Right ventricle myocardium inferior (tissue), 1 donor: Measurements from ENCODE around the gene NHP2. TPM values are rescaled to one million over a fixed set of nuclear protein-coding genes. Genes with fewer than 3 reads are reported as not detected.
A peak's percentile ranks its signal among the peaks of the same experiment; 100 is the strongest.
"Not testable (repeated sequence)": the region's sequence is repeated elsewhere in the genome, so short reads cannot be mapped to it uniquely, and the experiment has no call there.

ENCODE experiments used
- ATAC-seq: fragments of 200-7000 bp; cut with Tn5 transposase; one replicate; pipeline ENCODE4 v1.9.1; 2020; ENCODE audit warnings: mild to moderate bottlenecking, moderate library complexity
- DNase-seq: peaks from one replicate; pipeline ENCODE4 v3.0.0; 2021; ENCODE audit errors: missing footprints
- intact Hi-C: fragments of 100-400 bp; cut with DNase I; formaldehyde crosslinking; loops from one replicate; pipeline ENCODE4 v1.11.0; 2022
- total RNA-seq: library from RNA; stranded (reverse); fragmentation: NEBNext Ultra II Directional; extraction: Animal tissue kit (Norgen Biotek cat#: 25700); gene quantifications from one replicate; pipeline ENCODE4 v1.2.1, GENCODE V29; 2021
- donor health status: DM: no; HTN: yes; CAD: no; lungs with severe emphysema.

The NHP2 gene
- total RNA-seq, 1 donor from 2014 or later, result 79.8 TPM

DNA sequence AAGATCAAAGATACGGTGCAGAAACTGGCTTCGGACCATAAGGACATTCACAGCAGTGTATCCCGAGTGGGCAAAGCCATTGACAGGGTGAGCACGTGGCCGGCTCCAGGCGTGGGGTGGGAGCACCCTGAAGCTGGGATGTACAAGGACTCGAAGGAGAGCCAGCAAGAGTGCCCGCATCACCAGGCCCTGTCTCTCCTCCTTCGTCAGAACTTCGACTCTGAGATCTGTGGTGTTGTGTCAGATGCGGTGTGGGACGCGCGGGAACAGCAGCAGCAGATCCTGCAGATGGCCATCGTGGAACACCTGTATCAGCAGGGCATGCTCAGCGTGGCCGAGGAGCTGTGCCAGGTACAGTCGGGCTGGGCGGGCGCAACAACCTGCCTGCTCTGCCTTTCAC is 11.0 kb downstream of the NHP2 start:
- intact Hi-C loops, result no loop called here
- no peak for ATAC-seq
- no peak for DNase-seq

DNA sequence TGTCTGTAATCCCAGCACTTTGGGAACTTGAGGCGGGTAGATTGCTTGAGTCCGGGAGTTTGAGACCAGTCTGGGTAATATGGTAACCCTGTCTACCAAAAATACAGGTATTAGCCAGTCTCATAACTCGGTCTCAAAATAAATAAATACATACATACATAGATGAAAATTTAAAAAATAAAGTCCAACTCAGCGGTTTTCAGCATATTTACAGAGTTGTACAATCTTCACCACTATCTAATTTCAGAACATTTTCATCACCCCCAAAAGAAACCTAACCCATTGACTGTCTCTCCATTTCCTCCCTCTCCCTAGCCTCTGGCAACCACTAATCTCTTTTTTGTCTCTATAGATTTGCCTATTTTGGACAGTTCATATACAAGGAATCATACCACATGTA is 12.1 kb downstream of the NHP2 start:
- no peak for ATAC-seq
- intact Hi-C loops, result no loop called here
- DNase-seq, result no peak

DNA sequence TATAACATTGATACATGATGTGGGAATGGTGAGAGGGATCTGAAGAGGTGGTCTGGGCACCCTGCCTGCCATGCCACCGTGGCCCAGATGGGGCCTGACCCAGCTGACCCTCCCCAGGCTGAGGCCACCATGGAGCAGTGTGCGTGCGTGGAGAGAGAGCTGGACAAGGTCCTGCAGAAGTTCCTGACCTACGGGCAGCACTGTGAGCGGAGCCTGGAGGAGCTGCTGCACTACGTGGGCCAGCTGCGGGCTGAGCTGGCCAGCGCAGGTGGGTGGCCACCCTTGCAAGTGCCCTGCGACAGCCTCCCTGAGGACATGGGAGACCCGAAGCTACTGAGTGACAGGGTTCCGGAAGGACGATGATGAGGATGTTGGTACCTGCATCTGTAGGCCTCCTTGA is 15.7 kb downstream of the NHP2 start:
- intact Hi-C loops, result no loop called here
- ATAC-seq (peak; percentile 32), DNase-seq (no peak)

DNA sequence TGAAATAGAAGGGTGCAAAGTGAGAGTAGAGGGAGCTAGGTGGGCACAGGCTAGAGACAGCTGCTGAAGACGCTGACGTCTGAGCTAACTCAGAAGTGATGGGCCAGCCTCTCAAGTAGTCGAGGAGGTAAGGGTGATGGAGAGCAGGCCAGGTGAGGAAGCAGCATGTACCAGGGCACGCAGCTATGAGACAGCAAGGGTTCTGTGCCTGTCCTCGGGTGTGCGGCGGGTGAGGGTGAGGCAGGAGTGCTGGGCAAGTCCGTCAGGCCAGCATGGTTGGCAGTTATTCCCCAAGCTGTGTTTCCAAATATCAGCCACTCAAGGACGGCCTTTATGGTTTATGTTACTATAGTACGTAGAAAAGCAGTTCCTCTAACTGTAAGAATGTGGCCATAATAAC is 16.7 kb downstream of the NHP2 start:
- ATAC-seq (no peak), DNase-seq (no peak)
- intact Hi-C loops, result no loop called here

DNA sequence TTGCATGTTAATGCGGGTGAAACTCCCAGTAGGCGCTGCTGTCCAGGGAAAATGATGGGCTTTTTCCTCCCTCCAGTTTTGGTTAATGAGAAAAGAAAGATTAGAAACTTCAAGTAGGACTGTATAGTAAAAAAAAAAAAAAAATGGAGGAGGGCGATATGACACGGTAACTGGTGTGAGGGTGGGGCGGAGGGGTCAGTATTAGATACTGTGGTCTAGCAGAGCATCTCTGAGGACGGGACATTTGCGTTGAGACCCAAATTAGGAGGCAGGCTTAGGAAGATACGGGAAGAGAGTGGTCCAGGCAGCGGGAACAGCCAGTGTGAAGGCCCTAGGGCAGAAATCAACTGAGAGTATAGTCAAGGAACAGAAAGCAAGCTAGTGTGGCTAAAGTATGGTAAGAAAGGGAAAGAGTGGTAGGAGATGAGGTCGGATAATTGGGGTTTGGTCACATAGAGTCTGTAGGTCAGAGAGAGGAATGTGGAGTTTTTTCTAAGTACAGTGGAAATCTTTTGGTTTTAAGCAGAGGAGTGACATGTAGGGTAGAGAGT is 22.2 kb downstream of the NHP2 start:
- no peak for ATAC-seq
- no peak for DNase-seq
- intact Hi-C loops, result loop anchor here (2.0 kb wide), 1 partner anchor 19 kb away; the partner anchor contains the start of gene N4BP3

DNA sequence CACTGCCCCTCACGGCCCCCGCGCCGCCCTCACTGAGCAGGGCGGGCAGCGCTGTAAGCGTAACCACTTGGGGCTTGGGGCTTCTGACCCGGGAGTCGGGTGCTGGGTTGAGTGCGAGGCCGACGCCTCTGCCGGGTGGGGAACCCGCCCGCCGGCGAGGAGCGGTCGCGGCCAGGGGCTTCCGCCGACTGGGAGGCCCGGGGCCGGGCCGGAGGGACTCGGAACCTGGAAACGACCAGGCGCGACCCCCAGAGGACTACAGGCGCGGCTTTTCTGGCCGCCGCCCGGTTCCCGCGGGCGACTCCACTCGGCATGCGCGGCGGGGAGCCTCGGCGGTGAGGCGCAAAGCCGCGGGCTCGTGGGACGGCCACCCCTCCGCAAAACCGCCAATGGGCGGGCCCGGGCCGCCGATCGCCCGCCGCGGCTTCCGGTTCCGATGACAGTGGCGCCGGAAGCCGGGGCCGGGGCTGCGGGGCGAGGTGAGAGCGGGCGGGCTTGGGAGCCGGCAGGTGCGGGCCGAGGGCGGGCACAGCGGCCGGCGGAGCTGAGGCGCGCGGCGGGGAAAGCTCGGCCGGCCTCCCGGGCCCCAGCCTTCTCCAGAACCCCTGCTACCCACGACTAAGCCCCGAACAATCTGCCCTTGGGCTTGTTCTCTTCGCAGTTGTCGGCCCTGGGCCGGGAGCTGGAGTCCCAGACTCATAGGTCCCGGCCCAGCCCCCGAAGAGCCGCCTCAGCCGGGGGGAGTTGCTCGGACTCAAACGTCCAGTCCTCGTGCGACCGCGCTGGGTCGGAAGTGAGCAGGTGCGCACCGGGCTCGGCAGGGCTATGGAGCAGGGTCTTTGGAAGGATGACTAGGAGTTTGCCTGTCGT is 22.9 kb downstream of the NHP2 start, which contains the start of gene RMND5B:
Gene RMND5B (plus strand): TSS at position 439 of the 870 bp plus-strand sequence. CDS start 7,106 bp downstream, outside the sequence.
- DNase-seq (peak; percentile 93), ATAC-seq (peak; percentile 96)
- intact Hi-C loops, result loop anchor here (2.0 kb wide), 1 partner anchor 18 kb away; the partner anchor contains the start of gene N4BP3

DNA sequence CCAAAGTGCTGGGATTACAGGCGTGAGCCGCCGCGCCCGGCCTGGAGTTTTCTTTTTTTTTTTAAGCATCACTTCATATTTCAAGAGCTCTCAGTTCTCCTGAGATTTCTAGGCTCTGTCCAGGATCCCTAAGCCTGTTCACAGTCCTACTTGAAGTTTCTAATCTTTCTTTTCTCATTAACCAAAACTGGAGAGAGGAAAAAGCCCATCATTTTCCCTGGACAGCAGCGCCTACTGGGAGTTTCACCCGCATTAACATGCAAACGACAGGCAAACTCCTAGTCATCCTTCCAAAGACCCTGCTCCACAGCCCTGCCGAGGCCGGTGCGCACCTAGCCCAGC is 23.5 kb downstream of the NHP2 start:
- ATAC-seq, result peak; percentile 17
- intact Hi-C loops, result loop anchor here (2.0 kb wide), 1 partner anchor 17 kb away; the partner anchor contains the start of gene N4BP3
- not testable (repeated sequence) for DNase-seq

DNA sequence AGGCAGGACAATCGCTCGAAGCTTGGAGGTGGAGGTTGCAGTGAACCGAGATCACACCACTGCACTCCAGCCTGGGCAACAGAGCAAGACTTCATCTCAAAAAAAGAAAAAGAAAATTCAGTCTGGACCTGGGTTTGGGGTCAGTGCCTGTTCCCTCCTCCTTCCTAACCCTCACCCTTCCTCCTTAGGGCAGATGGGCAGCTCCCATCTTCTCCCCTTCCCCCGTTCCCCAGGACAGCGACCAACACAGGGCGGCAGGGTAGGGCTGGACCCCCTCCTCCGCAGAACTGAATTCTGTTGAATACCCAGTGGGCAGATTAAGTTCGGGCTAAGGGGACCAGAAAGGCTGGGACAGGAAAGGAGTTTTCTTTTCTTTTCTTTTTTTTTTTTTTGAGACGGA is 24.4 kb downstream of the NHP2 start:
- DNase-seq (no peak), ATAC-seq (no peak)
- intact Hi-C loops, result no loop called here

DNA sequence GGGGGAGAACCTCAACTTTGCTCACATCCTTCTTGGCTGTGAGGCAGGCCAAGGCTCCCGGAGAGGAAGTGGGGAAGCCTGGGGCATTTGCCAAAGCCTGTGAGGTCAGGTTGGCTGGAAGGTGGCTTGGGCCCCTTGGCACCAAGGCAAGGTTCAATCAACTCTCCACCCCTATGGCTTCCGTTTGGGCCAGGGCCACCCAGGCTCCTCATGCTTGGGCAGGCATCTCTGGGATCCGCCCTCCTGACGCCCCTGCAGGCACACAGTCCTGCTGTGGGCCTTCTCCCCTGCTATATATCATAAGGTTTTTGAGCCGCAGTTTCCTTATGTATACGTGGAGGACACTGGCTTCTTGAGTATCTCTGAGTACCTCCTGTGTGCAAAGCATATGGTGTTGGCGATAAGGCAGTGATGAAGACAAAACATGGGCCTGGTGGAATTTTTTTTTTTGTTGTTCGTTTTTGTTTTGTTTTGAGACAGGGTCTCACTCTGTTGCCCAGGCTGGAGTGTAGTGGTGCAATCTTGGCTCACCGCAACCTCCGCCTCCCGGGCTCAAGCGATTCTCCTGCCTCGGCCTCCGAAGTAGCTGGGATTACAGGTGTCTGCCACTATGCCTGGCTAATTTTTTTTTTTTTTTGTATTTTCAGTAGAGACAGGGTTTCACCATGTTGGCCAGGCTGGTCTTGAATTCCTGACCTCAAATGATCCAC is 26.2 kb downstream of the NHP2 start:
- ATAC-seq, intact Hi-C loops, DNase-seq: not testable (repeated sequence)

DNA sequence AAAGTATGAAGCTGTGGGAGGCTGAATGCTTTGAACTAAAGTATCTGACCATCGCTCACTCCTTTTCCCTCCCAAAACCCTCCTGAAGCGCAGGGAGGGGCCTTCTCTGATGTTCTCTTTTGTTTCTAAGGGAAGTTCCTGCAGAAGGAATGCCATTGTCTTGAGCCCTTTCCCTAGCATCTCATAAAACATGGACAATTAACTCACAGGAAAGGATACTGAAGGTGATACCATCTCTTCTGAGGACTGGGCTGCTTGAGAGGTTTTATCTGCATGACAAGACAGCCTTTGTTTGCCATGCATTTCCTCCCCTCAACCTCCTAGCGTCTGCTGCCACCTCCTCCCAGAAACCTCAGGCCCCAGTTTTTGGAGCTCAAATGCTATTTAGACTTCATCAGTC is 27.1 kb downstream of the NHP2 start:
- DNase-seq, result no peak
- intact Hi-C loops, result no loop called here
- ATAC-seq, result no peak

DNA sequence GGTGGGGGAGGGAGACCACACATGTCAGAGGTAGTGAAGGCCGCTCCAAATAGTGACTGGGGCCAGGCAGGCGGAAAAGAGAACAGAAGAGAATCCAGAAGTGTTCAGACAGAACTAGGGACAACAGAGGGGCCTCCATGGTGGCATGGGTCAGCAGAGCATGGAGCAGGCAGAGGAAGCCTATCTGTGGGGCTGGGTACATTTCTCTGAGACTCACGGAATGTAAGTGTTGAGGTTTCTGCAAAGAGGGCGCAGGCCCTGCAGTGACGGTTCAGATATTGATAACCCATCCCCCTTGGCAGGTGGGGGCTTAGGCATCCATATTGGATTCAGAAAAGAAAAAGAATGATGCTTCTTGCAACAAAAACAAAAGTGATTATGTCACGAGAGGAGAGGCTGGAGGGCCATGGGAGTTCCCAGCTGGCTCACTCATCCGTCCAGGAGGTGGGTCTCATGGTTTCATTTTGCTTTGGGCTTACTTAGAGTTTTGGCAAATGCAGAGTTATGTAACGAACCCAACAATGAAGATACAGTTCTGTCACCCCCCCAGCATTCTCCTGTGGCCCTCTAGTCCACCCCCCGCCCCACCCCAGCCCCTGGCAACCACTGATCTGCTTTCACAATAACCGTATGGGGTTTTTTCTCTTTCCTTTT is 28.3 kb downstream of the NHP2 start:
- ATAC-seq (peak; percentile 63), DNase-seq (no peak)
- intact Hi-C loops, result no loop called here

DNA sequence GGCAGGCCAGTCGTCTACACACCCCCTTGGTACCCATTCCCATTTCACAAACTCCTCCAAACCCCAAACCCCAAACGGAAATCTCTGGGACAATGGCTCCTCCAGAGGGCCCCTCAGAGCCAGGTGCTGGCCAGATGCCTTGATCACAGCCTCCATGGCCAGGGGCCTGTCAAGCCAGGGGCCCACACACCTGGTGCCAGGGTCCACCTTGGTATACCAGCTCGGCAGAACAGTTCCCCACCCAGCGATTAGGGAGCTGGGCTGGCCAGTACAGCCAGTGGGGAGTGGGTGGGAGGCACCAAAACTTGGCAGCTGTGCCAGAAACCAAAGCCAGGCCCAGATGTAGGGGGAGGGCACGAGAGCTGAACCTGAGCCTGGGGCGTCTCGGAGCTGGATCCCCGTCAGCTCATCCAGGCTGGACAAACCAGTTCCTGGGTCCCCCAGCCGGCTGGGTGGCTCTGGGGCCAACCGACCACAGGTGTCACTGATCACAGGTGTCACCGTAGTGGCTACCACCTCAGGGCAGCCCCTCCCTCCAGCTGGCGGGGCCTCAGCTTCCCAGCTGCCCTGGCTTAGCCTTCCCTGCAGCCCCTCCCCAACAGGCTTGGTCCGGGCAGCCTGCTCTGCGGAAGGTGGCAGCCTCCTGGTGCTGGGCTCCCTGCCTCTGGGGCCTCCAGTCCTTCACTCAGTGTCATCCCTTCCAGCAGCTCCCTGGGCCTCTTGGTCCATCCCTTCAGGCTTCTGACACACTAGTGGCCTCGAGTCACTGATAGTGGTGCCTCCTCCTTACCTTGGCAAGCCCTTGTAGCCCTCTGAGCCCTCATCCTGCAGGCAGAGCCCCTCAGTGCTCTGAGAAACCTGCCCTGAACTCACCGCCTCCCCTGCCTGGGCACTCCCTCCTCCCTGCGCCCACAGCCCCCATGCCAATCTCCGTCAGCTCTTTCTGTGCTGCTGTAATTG is 29.4 kb downstream of the NHP2 start:
- DNase-seq (no peak), ATAC-seq (no peak)
- intact Hi-C loops, result no loop called here

DNA sequence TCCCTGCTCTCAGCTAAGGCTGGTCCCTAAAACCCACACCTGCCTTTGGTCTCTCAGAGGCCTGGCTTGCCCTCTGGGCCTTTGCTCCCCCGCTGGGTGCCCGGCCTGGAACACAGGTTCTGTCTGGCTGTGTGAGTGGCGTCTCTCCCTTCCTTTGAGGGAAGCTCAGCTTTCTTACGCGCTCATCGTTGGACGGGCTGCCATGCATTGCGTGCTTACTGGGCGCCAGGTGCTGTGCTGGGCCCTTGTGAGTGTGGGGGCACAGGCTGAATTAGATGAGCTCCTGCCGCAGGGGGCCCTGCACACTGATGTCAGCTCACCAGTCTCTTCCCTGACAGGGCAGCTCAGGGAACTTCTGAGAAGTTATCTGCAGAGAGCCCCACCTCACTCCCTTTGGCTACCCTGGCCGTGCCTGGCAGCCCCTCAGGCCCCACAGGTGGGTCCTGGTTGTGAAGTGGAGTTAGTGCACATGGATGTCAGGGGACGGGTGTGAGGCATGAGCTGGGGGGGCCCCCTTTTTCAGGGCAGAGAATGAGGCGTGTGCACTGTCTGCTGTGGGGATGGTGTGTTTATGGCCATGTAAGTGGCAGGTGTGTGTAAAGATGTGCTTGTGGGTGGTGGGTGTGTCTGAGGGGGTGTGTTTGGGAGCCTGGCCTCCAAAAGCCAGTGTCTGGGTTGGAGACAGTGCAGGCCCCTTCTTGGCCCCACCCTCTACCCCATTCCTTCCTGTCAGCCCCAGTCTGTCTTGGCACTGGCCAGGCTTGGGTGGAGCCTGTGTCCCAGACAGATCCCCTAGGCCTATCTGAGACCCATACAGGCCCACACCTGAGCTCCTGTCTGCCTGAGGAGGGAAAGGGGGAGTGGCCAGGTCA is 30.4 kb downstream of the NHP2 start:
- intact Hi-C loops, result no loop called here
- no peak for ATAC-seq
- DNase-seq, result no peak

DNA sequence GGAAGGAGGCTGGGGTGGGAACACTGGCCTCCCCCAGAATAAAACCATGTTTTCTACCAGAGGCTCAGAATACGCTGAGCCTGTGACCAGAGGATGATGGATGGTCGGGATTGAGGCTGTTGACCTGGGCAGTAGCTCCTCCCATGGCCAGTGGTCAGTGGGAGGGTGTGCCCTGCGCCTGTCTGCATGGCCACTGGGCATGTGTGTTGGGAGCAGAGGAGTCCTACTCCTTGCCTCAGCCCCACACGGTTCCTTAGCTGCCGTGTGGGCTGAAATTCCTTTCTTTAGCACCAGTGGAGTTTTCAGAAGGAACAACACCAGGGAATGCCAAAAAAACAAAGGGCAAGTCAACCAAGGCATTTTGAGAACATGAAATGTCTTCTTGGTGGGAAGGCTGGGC is 31.3 kb downstream of the NHP2 start:
- no peak for ATAC-seq
- DNase-seq, result no peak
- intact Hi-C loops, result no loop called here

DNA sequence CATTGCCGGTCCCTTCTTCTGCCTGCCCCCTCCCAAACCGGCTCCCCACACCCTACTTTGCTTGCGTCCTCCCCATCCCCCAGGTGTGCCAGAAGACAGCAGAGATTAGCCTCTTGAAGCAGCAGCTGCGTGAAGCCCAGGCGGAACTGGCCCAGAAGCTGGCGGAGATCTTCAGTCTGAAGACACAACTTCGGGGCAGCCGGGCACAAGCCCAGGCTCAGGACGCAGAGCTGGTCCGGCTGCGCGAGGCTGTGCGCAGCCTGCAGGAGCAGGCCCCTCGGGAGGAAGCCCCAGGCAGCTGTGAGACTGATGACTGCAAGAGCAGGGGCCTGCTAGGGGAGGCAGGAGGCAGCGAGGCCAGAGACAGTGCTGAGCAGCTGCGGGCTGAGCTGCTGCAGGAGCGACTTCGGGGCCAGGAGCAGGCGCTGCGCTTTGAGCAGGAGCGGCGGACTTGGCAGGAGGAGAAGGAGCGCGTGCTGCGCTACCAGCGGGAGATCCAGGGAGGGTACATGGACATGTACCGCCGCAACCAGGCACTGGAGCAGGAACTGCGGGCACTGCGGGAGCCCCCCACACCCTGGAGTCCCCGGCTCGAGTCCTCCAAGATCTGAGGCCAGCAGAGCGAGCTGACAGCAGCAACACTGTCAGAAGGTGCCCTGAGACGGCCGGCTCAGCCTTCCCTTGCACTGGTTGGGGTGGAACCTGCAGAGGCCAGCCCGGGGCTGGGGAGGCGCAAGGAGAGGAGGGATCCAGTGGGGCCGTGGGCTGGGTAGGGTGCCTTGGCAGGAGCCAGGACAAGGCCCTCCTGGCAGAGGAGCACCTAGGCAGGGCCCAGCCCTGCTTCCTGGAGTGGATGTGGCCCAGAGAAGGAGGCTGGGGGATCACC is 32.1 kb downstream of the NHP2 start:
- DNase-seq (peak; percentile 75), ATAC-seq (peak; percentile 67)
- intact Hi-C loops, result no loop called here

DNA sequence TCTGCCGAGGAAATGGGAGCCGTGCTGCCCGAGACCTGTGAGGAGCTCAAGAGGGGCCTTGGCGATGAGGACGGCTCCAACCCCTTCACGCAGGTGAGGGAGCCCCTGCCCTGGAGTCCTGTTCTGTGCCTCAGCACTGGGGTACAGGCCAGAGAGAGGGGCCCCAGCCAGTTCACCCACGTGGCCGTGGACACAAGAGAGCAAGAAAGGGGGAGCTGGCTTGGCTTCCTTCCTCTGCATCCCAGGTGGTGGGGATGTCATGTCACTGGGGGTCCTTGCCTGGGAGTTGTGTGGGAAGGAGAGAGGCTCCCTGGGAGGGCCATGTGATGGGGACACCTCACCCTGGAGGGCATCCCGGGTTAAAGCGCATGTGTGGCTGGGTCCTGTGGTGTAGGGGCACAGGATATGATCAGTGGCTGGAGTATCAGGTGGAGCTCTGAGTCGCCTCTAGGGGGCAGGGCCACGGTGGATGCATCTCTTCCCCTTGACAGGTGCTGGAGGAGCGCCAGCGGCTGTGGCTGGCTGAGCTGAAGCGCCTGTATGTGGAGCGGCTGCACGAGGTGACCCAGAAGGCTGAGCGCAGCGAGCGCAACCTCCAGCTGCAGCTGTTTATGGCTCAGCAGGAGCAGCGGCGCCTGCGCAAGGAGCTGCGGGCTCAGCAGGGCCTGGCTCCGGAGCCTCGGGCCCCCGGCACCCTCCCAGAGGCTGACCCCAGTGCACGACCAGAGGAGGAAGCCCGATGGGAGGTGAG is 32.9 kb downstream of the NHP2 start:
- peak; percentile 73 for ATAC-seq
- DNase-seq, result peak; percentile 92
- intact Hi-C loops, result no loop called here
